Ovary (tissue), 9 donors: ENCODE results near the gene NPAS3. TPM values are rescaled to one million over a fixed set of nuclear protein-coding genes. Genes with fewer than 3 reads are reported as not detected.
A peak's percentile ranks its signal among the peaks of the same experiment; 100 is the strongest.

Experiments
- DNase-seq, 5 donors: peaks; one replicate each; pipeline ENCODE4 v3.0.0-alpha.2; 2019 to 2020
- H3K27ac ChIP-seq, 2 donors: fragments of 200-600 bp; one replicate each; pipeline versions ENCODE4 v1.5.1 to v1.8.0; 2019 to 2022
- H3K27me3 ChIP-seq: fragments of 200-600 bp; one replicate; pipeline ENCODE4 v1.8.0; 2022
- H3K36me3 ChIP-seq: fragments of 200-600 bp; sonication (generic); one replicate; pipeline ENCODE4 v1.5.1; 2019
- H3K4me1 ChIP-seq: one replicate; pipeline ENCODE4 v1.8.1; 2013; ENCODE audit warnings: mild to moderate bottlenecking, moderate library complexity; ENCODE audit not compliant: insufficient read depth
- H3K4me3 ChIP-seq: fragments of 200-600 bp; sonication (generic); one replicate; pipeline ENCODE4 v1.5.1; 2017
- H3K9me3 ChIP-seq, 2 donors: fragments of 200-600 bp in 1 of 2; sonication (generic) in 1 of 2; one replicate each; pipeline versions ENCODE4 v1.5.1 to v1.8.1; 2013 to 2019; ENCODE audit warnings: mild to moderate bottlenecking in 1 of 2, moderate library complexity in 1 of 2
- EP300 ChIP-seq: sonication (generic); formaldehyde crosslinking; IDR thresholded peaks from one replicate; pipeline ENCODE4 v1.6.1; 2017; ENCODE audit warnings: antibody characterized with exemption
- POLR2A ChIP-seq: fragments of 450-650 bp; IDR thresholded peaks from one replicate; pipeline ENCODE4 v1.6.1; 2017; ENCODE audit warnings: antibody characterized with exemption, mild to moderate bottlenecking, moderate library complexity
- WGBS, 3 donors: extraction: QIAGEN DNeasy Blood & Tissue Kit in 1 of 3; methylation state at CpG; one replicate each; pipeline versions ENCODE4 v1.1.5 to v1.1.7; 2013 to 2017; 5-methylcytosine and 5-hydroxymethylcytosine counted together
- intact Hi-C, 4 donors: fragments of 100-400 bp; cut with DNase I; formaldehyde crosslinking; loops; one replicate each; pipeline versions ENCODE4 v1.11.0 to v1.15.1; 2022 to 2023
- polyA plus RNA-seq, 2 donors: library from polyadenylated mRNA; stranded (reverse); fragments of 200-250 nt in 1 of 2; fragments of 350-450 nt in 1 of 2; fragmentation: Illumina TruSeq in 1 of 2; extraction: RNeasy Lipid Tissue Mini Kit (QIAGEN cat#74804) in 1 of 2; gene quantifications; one replicate each; pipeline ENCODE4 v1.2.3, GENCODE V29; 2013 to 2014
- total RNA-seq, 7 donors: library from RNA; depleted of rRNA in 2 of 7; stranded (reverse); fragments of >200 nt in 2 of 7; fragmentation: NEBNext Ultra II Directional in 3 of 7; extraction: Animal tissue kit (Norgen Biotek cat#: 25700) in 3 of 7; gene quantifications; one replicate each; pipeline versions ENCODE4 v1.1.0 to v1.2.4, GENCODE V29; 2016 to 2023
- TF ChIP-seq, protein P1 (sequence below), 3 donors: fragments of 450-650 bp in 2 of 3; fragments of 200-600 bp in 1 of 3; IDR thresholded peaks; one replicate each; pipeline versions ENCODE4 v1.5.1 to v1.8.0; 2016 to 2022; ENCODE audit warnings: antibody characterized with exemption in 3 of 3, mild to moderate bottlenecking in 1 of 3
- donor health status: DM: no; HTN: no; CAD: no; lungs with moderate emphysema.
- donor health status: DM: no; HTN: no; CAD: no.
- donor health status: Bipolar disorder and iron deficiency.
- donor health status: DM: yes; HTN: yes; CAD: no.
- donor health status: DM: no; HTN: no; CAD: no.
- donor health status: DM: yes; HTN: yes; CAD: no.

The NPAS3 gene
- total and polyA plus RNA-seq, 9 donors, result 1.9 to 15.4 (median 11.4) TPM

- no peaks in the 10 kb centered on the region for H3K9me3 ChIP-seq
- TF ChIP-seq POLR2A (no peak), EP300 (no peak)
- TF ChIP-seq, protein P1, sequence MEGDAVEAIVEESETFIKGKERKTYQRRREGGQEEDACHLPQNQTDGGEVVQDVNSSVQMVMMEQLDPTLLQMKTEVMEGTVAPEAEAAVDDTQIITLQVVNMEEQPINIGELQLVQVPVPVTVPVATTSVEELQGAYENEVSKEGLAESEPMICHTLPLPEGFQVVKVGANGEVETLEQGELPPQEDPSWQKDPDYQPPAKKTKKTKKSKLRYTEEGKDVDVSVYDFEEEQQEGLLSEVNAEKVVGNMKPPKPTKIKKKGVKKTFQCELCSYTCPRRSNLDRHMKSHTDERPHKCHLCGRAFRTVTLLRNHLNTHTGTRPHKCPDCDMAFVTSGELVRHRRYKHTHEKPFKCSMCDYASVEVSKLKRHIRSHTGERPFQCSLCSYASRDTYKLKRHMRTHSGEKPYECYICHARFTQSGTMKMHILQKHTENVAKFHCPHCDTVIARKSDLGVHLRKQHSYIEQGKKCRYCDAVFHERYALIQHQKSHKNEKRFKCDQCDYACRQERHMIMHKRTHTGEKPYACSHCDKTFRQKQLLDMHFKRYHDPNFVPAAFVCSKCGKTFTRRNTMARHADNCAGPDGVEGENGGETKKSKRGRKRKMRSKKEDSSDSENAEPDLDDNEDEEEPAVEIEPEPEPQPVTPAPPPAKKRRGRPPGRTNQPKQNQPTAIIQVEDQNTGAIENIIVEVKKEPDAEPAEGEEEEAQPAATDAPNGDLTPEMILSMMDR (IDR thresholded peaks at IDR 0.05), result no peak
- no peak for DNase-seq
- no peaks in the 10 kb centered on the region for H3K36me3 ChIP-seq
- intact Hi-C loops, result loop anchor here in 1 of 4 donors (10.0 kb wide), 1 partner anchor 858 kb away; the partner anchor contains the start of gene ARHGAP5
- H3K4me1 ChIP-seq, result peaks cover 8% of the 10 kb centered on the region
- H3K27ac ChIP-seq, result no peak overlapping the region
- H3K4me3 ChIP-seq, result peak overlapping the region; percentile 33
- WGBS, 3 donors, result 49 to 59% (median 51%) methylated on average over 30 of the region's 30 CpGs
- no peaks in the 10 kb centered on the region for H3K27me3 ChIP-seq
Measured at GRCh38 chr14:32932302-32932913, 6.3 kb upstream of the NPAS3 start.

GRCh38 chr14:32932914-32933628 is 5.6 kb upstream of the NPAS3 start:
- H3K4me1 ChIP-seq, result peaks cover 8% of the 10 kb centered on the region
- 2 to 5% (median 3%) methylated on average over 44 to 59 of the region's 59 CpGs for WGBS, 3 donors
- DNase-seq, result peak in 3 of 5 donors; percentile 20 to 38 (median 21)
- H3K27me3 ChIP-seq, result no peaks in the 10 kb centered on the region
- no peaks in the 10 kb centered on the region for H3K9me3 ChIP-seq
- peak overlapping the region; percentile 33 for H3K4me3 ChIP-seq
- H3K27ac ChIP-seq, result no peak overlapping the region
- intact Hi-C loops, result loop anchor here in 1 of 4 donors (10.0 kb wide), 1 partner anchor 858 kb away; the partner anchor contains the start of gene ARHGAP5
- TF ChIP-seq, protein P1 (IDR thresholded peaks at IDR 0.05), result no peak
- H3K36me3 ChIP-seq, result no peaks in the 10 kb centered on the region

GRCh38 chr14:32933629-32934072 is 5.0 kb upstream of the NPAS3 start:
- H3K27me3 ChIP-seq, result no peaks in the 10 kb centered on the region
- no peaks in the 10 kb centered on the region for H3K9me3 ChIP-seq
- TF ChIP-seq EP300 (no peak), POLR2A (no peak)
- TF ChIP-seq, protein P1 (IDR thresholded peaks at IDR 0.05), result no peak
- peak overlapping the region; percentile 33 for H3K4me3 ChIP-seq
- H3K36me3 ChIP-seq, result no peaks in the 10 kb centered on the region
- WGBS, 3 donors, result 0 to 3% (median 0%) methylated on average over 19 of the region's 19 CpGs
- H3K4me1 ChIP-seq, result peaks cover 8% of the 10 kb centered on the region
- no peak overlapping the region for H3K27ac ChIP-seq
- DNase-seq, result no peak
- intact Hi-C loops, result loop anchor here in 1 of 4 donors (10.0 kb wide), 1 partner anchor 859 kb away; the partner anchor contains the start of gene ARHGAP5

- peak overlapping the region; percentile 33 for H3K4me3 ChIP-seq
- peak in 4 of 5 donors; percentile 15 to 52 (median 32) for DNase-seq
- TF ChIP-seq POLR2A (no peak), EP300 (no peak)
- TF ChIP-seq, protein P1 (IDR thresholded peaks at IDR 0.05), result no peak
- peaks cover 8% of the 10 kb centered on the region for H3K4me1 ChIP-seq
- intact Hi-C loops, result loop anchor here in 1 of 4 donors (10.0 kb wide), 1 partner anchor 859 kb away; the partner anchor contains the start of gene ARHGAP5
- 0 to 1% (median 1%) methylated on average over 41 to 67 of the region's 72 CpGs for WGBS, 3 donors
- no peaks in the 10 kb centered on the region for H3K9me3 ChIP-seq
- no peaks in the 10 kb centered on the region for H3K36me3 ChIP-seq
- no peaks in the 10 kb centered on the region for H3K27me3 ChIP-seq
- H3K27ac ChIP-seq, result no peak overlapping the region
Measured at GRCh38 chr14:32934073-32934880, 4.4 kb upstream of the NPAS3 start.
